Loucy (cell line): Measurements from ENCODE around the gene PPP1R26.

Experiments used
- EZH2phosphoT487 ChIP-seq: fragments of 200-600 bp; IDR thresholded peaks from 2 replicates; pipeline ENCODE4 v1.6.1; 2018; ENCODE audit warnings: antibody characterized with exemption, mild to moderate bottlenecking, moderate library complexity, borderline replicate concordance
- TF ChIP-seq, protein P1 (sequence below): fragments of 200-600 bp; sonication (generic); conservative IDR thresholded peaks from 2 replicates; pipeline ENCODE4 v1.5.1; 2014; ENCODE audit warnings: mild to moderate bottlenecking, antibody characterized with exemption, low read length

DNA sequence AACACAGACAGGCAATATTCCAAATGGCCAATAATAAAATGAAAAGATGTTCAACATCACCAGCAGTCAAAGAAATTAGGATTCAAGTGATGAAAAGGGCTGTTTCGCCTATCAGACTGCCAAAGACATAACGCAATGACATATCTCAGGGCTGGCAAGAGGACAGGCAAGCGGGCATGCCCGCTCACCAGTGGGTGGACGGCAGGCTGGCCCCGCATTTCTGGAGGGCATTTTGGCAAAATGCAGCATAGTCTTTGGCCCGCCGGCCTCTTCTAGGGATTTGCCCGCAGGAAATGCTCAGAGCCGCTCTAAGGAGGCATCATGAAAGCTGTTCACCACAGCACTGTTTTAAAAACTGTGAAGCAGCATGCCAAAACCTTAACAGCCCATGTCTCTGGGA, 1.4 kb upstream of the PPP1R26 start:
- TF ChIP-seq, protein P1, sequence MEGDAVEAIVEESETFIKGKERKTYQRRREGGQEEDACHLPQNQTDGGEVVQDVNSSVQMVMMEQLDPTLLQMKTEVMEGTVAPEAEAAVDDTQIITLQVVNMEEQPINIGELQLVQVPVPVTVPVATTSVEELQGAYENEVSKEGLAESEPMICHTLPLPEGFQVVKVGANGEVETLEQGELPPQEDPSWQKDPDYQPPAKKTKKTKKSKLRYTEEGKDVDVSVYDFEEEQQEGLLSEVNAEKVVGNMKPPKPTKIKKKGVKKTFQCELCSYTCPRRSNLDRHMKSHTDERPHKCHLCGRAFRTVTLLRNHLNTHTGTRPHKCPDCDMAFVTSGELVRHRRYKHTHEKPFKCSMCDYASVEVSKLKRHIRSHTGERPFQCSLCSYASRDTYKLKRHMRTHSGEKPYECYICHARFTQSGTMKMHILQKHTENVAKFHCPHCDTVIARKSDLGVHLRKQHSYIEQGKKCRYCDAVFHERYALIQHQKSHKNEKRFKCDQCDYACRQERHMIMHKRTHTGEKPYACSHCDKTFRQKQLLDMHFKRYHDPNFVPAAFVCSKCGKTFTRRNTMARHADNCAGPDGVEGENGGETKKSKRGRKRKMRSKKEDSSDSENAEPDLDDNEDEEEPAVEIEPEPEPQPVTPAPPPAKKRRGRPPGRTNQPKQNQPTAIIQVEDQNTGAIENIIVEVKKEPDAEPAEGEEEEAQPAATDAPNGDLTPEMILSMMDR = no peak
- no peak for TF ChIP-seq EZH2phosphoT487
